Activated CD4-positive, alpha-beta T cell treated with anti-CD3 and anti-CD28 coated beads, Interleukin-2, Interleukin-6, amounts not matched to agents 100 ng/mL and 50 ng/mL, durations not matched to agents 16 hours and 8 hours (primary cell): ENCODE measurements around the gene TRMT13.

Experiments
- DNase-seq: peaks from one replicate; pipeline ENCODE4 v3.0.0-alpha.2; 2020

TRMT13 gene, protein sequence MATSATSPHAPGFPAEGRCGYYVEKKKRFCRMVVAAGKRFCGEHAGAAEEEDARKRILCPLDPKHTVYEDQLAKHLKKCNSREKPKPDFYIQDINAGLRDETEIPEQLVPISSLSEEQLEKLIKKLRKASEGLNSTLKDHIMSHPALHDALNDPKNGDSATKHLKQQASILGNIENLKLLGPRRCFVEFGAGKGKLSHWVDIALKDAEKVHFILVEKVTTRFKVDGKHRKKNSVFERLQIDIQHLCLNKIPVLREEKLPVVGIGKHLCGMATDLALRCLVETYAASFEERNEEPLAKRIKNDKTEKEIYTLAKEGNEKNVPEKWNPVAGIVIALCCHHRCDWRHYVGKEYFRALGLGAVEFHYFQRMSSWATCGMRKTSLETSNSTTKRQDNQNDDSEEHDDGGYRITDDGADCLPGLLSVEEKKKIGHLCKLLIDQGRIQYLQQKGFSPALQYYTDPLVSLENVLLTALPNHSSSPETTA

DNA sequence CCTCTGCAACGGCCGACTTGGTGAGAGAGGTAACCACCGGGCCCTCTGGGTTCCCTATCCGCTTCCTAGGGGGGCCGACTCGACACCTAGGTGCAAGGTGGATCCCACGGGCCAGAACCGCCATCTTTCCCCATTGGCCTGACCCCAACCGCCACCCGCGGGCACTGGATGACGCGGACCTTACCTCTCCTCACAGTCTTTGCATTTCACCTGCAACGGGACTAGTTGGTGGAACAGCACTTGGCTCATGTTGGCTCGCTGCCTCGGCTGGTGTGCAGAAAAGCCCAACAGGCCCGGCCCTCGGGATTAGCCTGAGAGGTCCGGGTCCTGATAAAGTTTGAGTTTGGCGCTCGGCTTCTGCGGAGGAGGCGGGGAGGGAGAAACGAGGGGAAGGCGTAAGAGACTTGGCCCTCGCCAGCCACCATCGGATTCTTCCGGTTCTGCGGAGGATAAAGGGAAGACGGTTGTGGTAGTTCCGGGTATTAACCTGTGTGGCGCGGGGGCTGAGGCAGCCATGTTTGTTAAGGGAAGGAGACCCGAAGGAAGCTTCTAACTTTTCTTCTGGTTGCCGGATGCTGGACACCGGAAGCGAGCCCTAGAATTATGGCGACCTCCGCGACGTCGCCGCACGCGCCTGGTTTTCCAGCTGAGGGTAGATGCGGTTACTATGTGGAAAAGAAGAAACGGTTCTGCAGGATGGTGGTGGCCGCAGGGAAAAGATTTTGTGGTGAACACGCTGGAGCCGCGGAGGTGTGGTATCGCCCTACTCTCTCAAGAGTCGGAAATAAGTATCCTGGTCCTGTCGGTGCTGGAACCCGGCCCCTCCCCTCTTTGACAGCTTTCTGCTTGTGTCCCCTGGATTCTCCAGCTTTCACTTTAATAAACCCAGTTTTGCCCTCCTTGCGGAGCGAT is at the start of gene TRMT13, which contains the start of gene SASS6:
TRMT13 (plus strand) TSS at position 598 of the 912 bp plus-strand sequence; CDS start at position 604, 6 bp downstream.
SASS6 (minus strand) TSS at position 365 of the 912 bp plus-strand sequence; CDS start at position 249, 116 bp downstream.
- DNase-seq, result peak; percentile 97

- DNase-seq, result no peak
These were observed 45.6 kb upstream of the TRMT13 start for GRCh38 chr1:100087396-100087795.

GRCh38 chr1:100089082-100089481 is 43.9 kb upstream of the TRMT13 start:
- no peak for DNase-seq

DNA sequence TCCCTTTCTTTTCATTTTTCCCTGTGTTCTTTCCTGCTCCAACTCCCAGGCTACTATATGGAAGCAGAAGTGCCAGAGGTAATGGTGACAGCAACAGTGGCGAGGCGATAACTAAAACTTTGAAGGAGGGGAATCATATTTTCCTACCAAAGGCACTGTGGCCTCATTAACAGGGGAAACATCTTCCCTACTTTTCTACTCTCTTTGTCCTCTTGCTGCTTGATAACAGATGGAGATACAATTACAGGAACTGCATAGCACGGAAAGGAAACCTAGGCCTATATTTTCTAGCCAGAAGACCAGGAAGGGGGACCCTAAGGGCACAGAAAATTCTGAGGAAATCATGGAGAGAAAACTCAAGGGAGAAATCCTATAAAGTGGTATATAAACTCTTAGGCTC is 42.5 kb upstream of the TRMT13 start:
- DNase-seq, result no peak

GRCh38 chr1:100100202-100100601 is 32.8 kb upstream of the TRMT13 start:
- no peak for DNase-seq

- DNase-seq, result no peak
These were observed 31.4 kb upstream of the TRMT13 start for GRCh38 chr1:100101564-100101963.

- DNase-seq, result no peak
These were observed 25.3 kb upstream of the TRMT13 start for GRCh38 chr1:100107696-100108095.

GRCh38 chr1:100109554-100110066 is 23.4 kb upstream of the TRMT13 start:
- DNase-seq, result no peak

DNA sequence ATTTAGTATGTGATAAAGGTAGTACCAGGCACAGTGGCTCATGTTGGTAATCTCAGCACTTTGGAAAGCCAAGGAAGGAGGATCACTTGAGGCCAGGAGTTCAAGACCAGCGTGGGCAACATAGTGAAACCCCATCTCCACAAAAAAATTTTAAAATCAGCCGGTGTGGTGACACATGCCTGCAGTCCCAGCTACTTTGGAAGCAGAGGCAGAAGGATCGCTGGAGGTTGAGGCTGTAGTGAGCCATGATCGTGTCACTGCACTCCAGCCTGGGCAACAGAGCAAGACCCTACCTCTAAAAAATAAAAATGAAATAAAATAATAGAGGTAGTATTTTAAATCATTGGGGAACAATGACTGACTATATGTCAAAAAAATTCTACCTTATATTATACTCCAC is 17.4 kb upstream of the TRMT13 start:
- DNase-seq, result no peak

GRCh38 chr1:100122177-100122576 is 10.8 kb upstream of the TRMT13 start:
- DNase-seq, result no peak

GRCh38 chr1:100127226-100127625 is 5.7 kb upstream of the TRMT13 start:
- DNase-seq, result no peak

DNA sequence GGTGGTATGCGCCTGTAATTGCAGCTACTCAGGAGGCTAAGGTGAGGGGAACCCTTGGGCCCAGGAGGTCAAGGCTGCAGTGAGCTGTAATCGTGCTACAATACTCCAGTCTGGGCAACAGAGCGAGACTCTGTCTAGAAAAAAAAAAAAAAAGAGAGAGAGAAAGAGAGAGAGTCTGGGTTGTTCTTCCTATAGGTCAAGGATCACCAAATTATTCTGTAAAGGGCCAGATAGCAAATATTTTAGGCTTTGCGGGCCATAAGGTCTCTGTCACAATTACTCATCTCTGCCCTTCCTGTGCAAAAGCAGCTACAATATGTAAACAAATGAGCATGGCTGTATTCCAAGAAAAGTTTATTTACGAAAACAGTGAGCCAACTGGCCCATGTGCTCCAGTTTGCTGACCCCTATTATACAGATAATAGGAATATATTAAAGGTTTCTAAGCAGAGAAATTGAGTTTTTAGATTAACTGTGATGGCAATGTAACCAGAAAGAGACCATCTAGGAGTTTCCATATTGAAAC is 2.3 kb upstream of the TRMT13 start:
- DNase-seq, result peak; percentile 9

DNA sequence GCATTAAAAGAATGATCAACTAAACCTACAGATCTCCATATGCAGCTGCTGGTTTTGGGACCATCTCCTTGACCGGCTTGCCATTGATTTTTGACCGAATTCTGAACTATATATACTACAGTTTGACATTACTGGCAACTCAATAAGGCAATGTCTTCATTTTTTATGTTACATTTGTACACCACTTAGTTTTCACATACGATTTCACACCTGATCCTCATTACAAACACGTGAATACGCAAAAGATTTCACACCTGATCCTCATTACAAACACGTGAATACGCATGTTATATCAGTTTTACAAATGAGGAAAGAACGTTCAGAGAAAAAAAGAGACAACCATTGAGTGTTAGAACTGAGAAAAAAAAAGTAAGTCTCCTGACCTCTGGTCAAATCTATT is 1.3 kb upstream of the TRMT13 start:
- DNase-seq, result no peak

- DNase-seq, result no peak
These were observed 1.9 kb downstream of the TRMT13 start for GRCh38 chr1:100134872-100135271.

- DNase-seq, result no peak
These were observed 4.6 kb downstream of the TRMT13 start for GRCh38 chr1:100137602-100138001.

GRCh38 chr1:100141192-100141591 is 8.2 kb downstream of the TRMT13 start:
- no peak for DNase-seq

GRCh38 chr1:100142343-100142742 is 9.4 kb downstream of the TRMT13 start:
- DNase-seq, result no peak

DNA sequence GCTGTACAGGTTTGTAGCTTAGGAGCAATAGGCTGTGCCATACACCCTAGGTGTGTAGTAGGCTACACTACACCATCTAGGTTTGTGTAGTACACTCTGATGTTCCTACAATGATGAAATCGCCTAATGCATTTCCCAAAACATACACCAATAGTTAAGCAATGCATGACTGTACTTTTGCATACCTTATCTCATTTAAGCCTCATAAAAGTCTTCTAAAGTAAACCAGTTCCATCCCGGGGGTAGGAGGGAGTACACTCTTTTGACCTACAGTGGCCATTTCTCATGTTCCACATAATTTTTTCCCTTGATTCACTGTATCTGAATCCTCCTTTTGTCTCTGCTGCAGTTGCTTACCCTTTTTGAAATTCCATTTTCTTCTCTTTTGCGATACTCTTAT is 12.2 kb downstream of the TRMT13 start:
- DNase-seq, result no peak

GRCh38 chr1:100146958-100147357 is 14.0 kb downstream of the TRMT13 start:
- no peak for DNase-seq

GRCh38 chr1:100147875-100148274 is 14.9 kb downstream of the TRMT13 start:
- no peak for DNase-seq

- DNase-seq, result no peak
These were observed 18.7 kb downstream of the TRMT13 start for GRCh38 chr1:100151679-100152078.

DNA sequence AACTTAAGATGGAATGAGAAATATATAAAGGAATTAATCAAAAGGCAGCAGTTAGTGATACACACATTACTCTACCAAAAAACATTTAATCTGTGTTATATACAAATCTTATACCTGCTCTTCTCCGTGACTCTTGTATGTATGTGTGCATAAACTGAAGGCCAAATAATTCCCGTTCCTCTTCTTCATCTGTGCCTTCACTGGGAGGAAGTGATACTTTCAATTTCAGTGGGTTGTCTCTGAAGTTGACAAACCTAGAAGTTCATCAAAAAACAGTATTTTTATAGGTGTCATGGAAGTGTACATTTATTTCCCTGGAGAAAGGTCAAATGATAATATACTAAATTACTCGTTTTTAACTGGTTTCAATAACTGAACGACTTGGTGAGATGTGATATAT is 19.3 kb downstream of the TRMT13 start:
- DNase-seq, result peak; percentile 4

- no peak for DNase-seq
These were observed 29.9 kb downstream of the TRMT13 start for GRCh38 chr1:100162881-100163280.
